B cell (primary cell): ENCODE measurements around the gene SNTB2. TPM values are rescaled to one million over a fixed set of nuclear protein-coding genes. Genes with fewer than 3 reads are reported as not detected.

ENCODE experiments used
- ATAC-seq: fragments of 200-7000 bp; cut with Tn5 transposase; one replicate; pipeline ENCODE4 v1.10.0; 2021; ENCODE audit warnings: low read depth, mild to moderate bottlenecking, moderate number of reproducible peaks, moderate library complexity
- CTCF ChIA-PET: fragments of 350-600 bp; sonication (Branson Sonifier 250); formaldehyde crosslinking; loops from one replicate; lab custom pipeline; 2021; ENCODE audit warnings: antibody characterized with exemption, inconsistent platforms; lab: Charles Lee
- POLR2A ChIA-PET: fragments of 350-600 bp; sonication (Branson Sonifier 250); formaldehyde crosslinking; loops from one replicate; lab custom pipeline; 2021; ENCODE audit warnings: antibody characterized with exemption; lab: Charles Lee
- DNase-seq: peaks from one replicate; pipeline ENCODE4 v3.0.0; 2013
- H2AFZ ChIP-seq: 2 replicates; pipeline ENCODE4 v1.6.1; 2012; ENCODE audit warnings: mild to moderate bottlenecking, low read depth, low read length; ENCODE audit not compliant: insufficient read depth, poor library complexity, severe bottlenecking
- H3K27ac ChIP-seq, 2 donors: 1 replicate in 1 of 2; 2 replicates in 1 of 2; pipeline ENCODE4 v1.5.1; 2012 to 2013; ENCODE audit warnings: low read length in 2 of 2, mild to moderate bottlenecking in 2 of 2, moderate library complexity in 1 of 2
- H3K27me3 ChIP-seq, 4 experiments: fragments of 200-600 bp in 1 of 4; sonication (generic) in 1 of 4; replicated peaks in 1 of 4; 1 replicate in 2 of 4; 2 replicates in 2 of 4; pipeline versions ENCODE4 v1.6.1 to v1.7.0; 2013 to 2016; ENCODE audit warnings: low read length in 3 of 4, mild to moderate bottlenecking in 2 of 4, mixed read lengths in 1 of 4, moderate library complexity in 1 of 4; ENCODE audit not compliant: insufficient read depth in 4 of 4, control insufficient read depth in 3 of 4; ENCODE audit errors: control extremely low read depth in 1 of 4
- H3K36me3 ChIP-seq, 2 experiments: replicated peaks in 1 of 2; 1 replicate in 1 of 2; 2 replicates in 1 of 2; pipeline versions ENCODE4 v1.6.1 to v1.7.1; 2013; ENCODE audit warnings: low read length in 1 of 2; ENCODE audit not compliant: insufficient read depth in 2 of 2, control insufficient read depth in 1 of 2; ENCODE audit errors: control extremely low read depth in 1 of 2, extremely low read depth in 1 of 2
- H3K4me1 ChIP-seq, 2 donors: fragments of 200-600 bp in 1 of 2; sonication (generic) in 1 of 2; 1 replicate in 1 of 2; 2 replicates in 1 of 2; pipeline versions ENCODE4 v1.5.1 to v1.6.1; 2013 to 2017; ENCODE audit warnings: low read length in 2 of 2; ENCODE audit not compliant: control insufficient read depth in 2 of 2, insufficient read depth in 2 of 2
- H3K4me2 ChIP-seq: replicated peaks from 2 replicates; pipeline ENCODE3; 2012; ENCODE audit warnings: mild to moderate bottlenecking, low read depth, low read length; ENCODE audit not compliant: poor library complexity, severe bottlenecking
- H3K4me3 ChIP-seq, 5 experiments: fragments of 200-600 bp in 1 of 5; sonication (generic) in 1 of 5; 1 replicate in 3 of 5; 2 replicates in 2 of 5; pipeline versions ENCODE4 v1.5.1 to v1.7.0; 2011 to 2016; ENCODE audit warnings: low read length in 4 of 5, mild to moderate bottlenecking in 4 of 5, low read depth in 2 of 5, control low read depth in 1 of 5, moderate library complexity in 1 of 5; ENCODE audit not compliant: insufficient read depth in 1 of 5; ENCODE audit errors: control extremely low read depth in 1 of 5, extremely low read depth in 1 of 5
- H3K79me2 ChIP-seq: fragments of 200-600 bp; sonication (generic); one replicate; pipeline ENCODE4 v1.6.0; 2016; ENCODE audit warnings: low read length; ENCODE audit not compliant: control insufficient read depth, insufficient read depth
- H3K9ac ChIP-seq: fragments of 200-600 bp; sonication (generic); 2 replicates; pipeline ENCODE4 v1.6.1; 2017; ENCODE audit warnings: mild to moderate bottlenecking, low read length, moderate library complexity
- H3K9me3 ChIP-seq, 3 donors: one replicate each; pipeline versions ENCODE4 v1.6.1 to v1.7.1; 2013; ENCODE audit warnings: low read length in 2 of 3; ENCODE audit not compliant: control insufficient read depth in 2 of 3, insufficient read depth in 1 of 3; ENCODE audit errors: control extremely low read depth in 1 of 3
- H4K20me1 ChIP-seq: 2 replicates; pipeline ENCODE4 v1.6.0; 2012; ENCODE audit warnings: mild to moderate bottlenecking, low read length; ENCODE audit not compliant: insufficient read depth, control insufficient read depth, poor library complexity, severe bottlenecking
- H3K27ac Mint-ChIP-seq: one replicate; pipeline ENCODE4 v1.8.0; 2021; ENCODE audit warnings: mixed read lengths
- H3K27me3 Mint-ChIP-seq: one replicate; pipeline ENCODE4 v1.8.0; 2021; ENCODE audit warnings: mixed read lengths
- H3K4me1 Mint-ChIP-seq: one replicate; pipeline ENCODE4 v1.8.0; 2021; ENCODE audit warnings: mixed read lengths
- H3K4me3 Mint-ChIP-seq: one replicate; pipeline ENCODE4 v1.8.0; 2021; ENCODE audit warnings: mixed read lengths
- H3K9me3 Mint-ChIP-seq: one replicate; pipeline ENCODE4 v1.8.0; 2022; ENCODE audit warnings: mixed read lengths; ENCODE audit not compliant: insufficient read depth
- EZH2 ChIP-seq: IDR thresholded peaks from 2 replicates; pipeline ENCODE4 v1.6.1; 2012; ENCODE audit warnings: borderline replicate concordance, low read depth, mild to moderate bottlenecking, moderate library complexity, low read length; ENCODE audit not compliant: insufficient read depth, poor library complexity, severe bottlenecking
- WGBS: methylation state at CpG from one replicate; pipeline ENCODE4 v1.1.5; 2013; ENCODE audit warnings: missing lambda C conversion rate; ENCODE audit not compliant: insufficient coverage; 5-methylcytosine and 5-hydroxymethylcytosine counted together
- intact Hi-C: fragments of 100-400 bp; cut with micrococcal nuclease; formaldehyde crosslinking; loops from one replicate; pipeline ENCODE4 v1.10.0; 2022
- polyA plus RNA-seq: library from polyadenylated mRNA; depleted of rRNA; stranded (reverse); fragments of >200 nt; gene quantifications from 2 replicates; pipeline ENCODE4 v1.2.3, GENCODE V29; 2012
- total RNA-seq, 2 donors: library from RNA; stranded (reverse); fragments of 120-200 nt in 1 of 2; gene quantifications; 1 replicate in 1 of 2; 2 replicates in 1 of 2; pipeline versions ENCODE4 v1.2.3 to v1.2.4, GENCODE V29; 2013 to 2022
- TF ChIP-seq, protein P1 (sequence below): fragments of 200-600 bp; IDR thresholded peaks from one replicate; pipeline ENCODE4 v1.8.0; 2022; ENCODE audit warnings: antibody characterized with exemption, mild to moderate bottlenecking

SNTB2 gene
- total and polyA plus RNA-seq, 2 donors (not counting 1 experiment from before 2014, with no cell fraction given): 3.8 to 16.2 TPM

DNA sequence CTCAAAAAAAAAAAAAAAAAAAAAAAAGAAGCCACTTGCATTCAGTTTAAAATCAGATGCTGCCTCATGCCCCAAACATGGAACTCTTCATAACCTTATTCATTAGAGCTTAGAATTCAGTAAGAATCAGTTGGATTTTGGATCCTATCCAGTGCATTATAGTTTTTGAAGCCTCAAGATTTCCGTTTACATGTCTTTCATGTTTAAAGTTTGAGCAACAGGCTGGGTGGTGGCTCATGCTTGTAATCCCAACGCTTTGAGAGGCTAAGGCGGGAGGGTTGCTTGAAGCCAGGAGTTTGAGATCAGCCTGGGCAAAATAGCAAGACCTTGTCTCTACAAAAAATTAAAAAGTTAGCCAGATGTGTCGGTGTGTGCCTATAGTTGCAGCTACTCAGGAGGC, 55.0 kb downstream of the SNTB2 start:
- no peaks in the 10 kb centered on the region for H3K9me3 ChIP-seq
- no peaks in the 10 kb centered on the region for H3K79me2 ChIP-seq
- no peaks in the 10 kb centered on the region for H3K4me1 ChIP-seq
- H3K27ac Mint-ChIP-seq: no peak overlapping the region
- no peak overlapping the region for H3K4me3 Mint-ChIP-seq
- no peaks in the 10 kb centered on the region for H3K27me3 Mint-ChIP-seq
- H3K27ac ChIP-seq: no peak overlapping the region
- no peak overlapping the region for H3K4me3 ChIP-seq
- no peak overlapping the region for H3K9ac ChIP-seq
- intact Hi-C loops: no loop called here
- WGBS: 100% methylated on average over 4 of the region's 4 CpGs
- no peak for ATAC-seq
- TF ChIP-seq EZH2: no peak
- TF ChIP-seq, protein P1, sequence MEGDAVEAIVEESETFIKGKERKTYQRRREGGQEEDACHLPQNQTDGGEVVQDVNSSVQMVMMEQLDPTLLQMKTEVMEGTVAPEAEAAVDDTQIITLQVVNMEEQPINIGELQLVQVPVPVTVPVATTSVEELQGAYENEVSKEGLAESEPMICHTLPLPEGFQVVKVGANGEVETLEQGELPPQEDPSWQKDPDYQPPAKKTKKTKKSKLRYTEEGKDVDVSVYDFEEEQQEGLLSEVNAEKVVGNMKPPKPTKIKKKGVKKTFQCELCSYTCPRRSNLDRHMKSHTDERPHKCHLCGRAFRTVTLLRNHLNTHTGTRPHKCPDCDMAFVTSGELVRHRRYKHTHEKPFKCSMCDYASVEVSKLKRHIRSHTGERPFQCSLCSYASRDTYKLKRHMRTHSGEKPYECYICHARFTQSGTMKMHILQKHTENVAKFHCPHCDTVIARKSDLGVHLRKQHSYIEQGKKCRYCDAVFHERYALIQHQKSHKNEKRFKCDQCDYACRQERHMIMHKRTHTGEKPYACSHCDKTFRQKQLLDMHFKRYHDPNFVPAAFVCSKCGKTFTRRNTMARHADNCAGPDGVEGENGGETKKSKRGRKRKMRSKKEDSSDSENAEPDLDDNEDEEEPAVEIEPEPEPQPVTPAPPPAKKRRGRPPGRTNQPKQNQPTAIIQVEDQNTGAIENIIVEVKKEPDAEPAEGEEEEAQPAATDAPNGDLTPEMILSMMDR: no peak
- no peak overlapping the region for H3K4me2 ChIP-seq
- POLR2A ChIA-PET: no interaction called here
- H4K20me1 ChIP-seq: no peaks in the 10 kb centered on the region
- no peak for DNase-seq
- H3K36me3 ChIP-seq: peaks cover 3 to 8% of the 10 kb centered on the region in 2 experiments
- no peaks in the 10 kb centered on the region for H3K4me1 Mint-ChIP-seq
- no peaks in the 10 kb centered on the region for H3K9me3 Mint-ChIP-seq
- CTCF ChIA-PET: no interaction called here
- H2AFZ ChIP-seq: no peak overlapping the region
- no peaks in the 10 kb centered on the region for H3K27me3 ChIP-seq

DNA sequence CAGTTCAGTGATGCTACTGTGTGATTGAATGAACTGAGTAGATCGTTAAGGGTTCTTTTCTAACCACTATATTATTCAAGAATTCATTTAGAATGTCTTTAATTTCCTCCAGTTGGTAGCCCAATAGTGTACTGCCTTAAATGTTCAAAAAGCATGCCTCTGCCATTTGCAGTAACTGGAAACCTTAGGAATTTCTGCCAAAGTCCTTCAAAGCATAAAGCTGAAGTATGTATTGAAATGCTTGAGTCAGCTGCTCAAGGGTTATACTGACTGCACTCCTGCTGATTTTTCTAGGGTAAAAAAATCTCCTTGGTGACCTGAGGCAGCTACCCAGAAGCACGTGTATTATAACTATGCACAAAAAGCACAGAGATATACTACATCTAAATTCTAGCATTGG, 56.5 kb downstream of the SNTB2 start:
- ChIA-PET POLR2A (no interaction called here), CTCF (interaction anchor here (0.6 to 1.1 kb wide), 2 partner anchors 92 to 393 kb away, joined by 3 to 5 read pairs; no protein-coding TSS in a partner anchor)
- Mint-ChIP-seq H3K27me3 (no peaks in the 10 kb centered on the region), H3K27ac (no peak overlapping the region), H3K4me3 (no peak overlapping the region), H3K9me3 (no peaks in the 10 kb centered on the region), H3K4me1 (no peaks in the 10 kb centered on the region)
- Histone ChIP-seq H4K20me1 (no peaks in the 10 kb centered on the region), H3K9ac (no peak overlapping the region), H2AFZ (no peak overlapping the region), H3K27me3 (no peaks in the 10 kb centered on the region), H3K4me3 (no peak overlapping the region), H3K4me2 (no peak overlapping the region), H3K79me2 (no peaks in the 10 kb centered on the region), H3K36me3 (peaks cover 3 to 8% of the 10 kb centered on the region in 2 experiments), H3K4me1 (no peaks in the 10 kb centered on the region), H3K27ac (no peak overlapping the region), H3K9me3 (no peaks in the 10 kb centered on the region)
- WGBS: no CpG with 5 or more reads among the region's 2 CpGs
- ATAC-seq: no peak
- TF ChIP-seq EZH2: no peak
- TF ChIP-seq, protein P1: no peak
- no peak for DNase-seq
- intact Hi-C loops: no loop called here
